ENCODE results near the gene RPL18.
"Not testable (repeated sequence)": the region's sequence is repeated elsewhere in the genome, so short reads cannot be mapped to it uniquely, and the experiment has no call there.

The RPL18 gene

DNA sequence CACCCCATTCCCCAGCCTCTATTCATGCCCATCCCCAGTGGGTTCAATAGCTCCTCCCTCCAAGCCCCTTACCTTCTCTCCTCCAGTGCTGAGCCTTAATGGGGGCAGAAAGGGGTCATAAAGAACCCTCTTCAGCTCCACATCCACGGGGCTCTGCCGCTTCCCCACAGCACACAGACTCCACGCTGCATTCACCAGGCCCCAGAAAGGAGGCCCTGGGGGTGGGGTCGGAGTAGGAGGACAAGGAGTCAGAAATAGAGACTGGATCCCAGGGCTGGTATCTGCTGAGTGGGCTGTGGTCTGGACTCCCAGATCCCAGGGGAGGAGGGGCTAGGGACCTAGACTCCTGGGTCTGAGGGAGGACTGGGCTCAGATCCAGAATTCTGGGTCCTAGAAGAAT, 25.4 kb upstream of the RPL18 start:
- no peak for FAIRE-seq

DNA sequence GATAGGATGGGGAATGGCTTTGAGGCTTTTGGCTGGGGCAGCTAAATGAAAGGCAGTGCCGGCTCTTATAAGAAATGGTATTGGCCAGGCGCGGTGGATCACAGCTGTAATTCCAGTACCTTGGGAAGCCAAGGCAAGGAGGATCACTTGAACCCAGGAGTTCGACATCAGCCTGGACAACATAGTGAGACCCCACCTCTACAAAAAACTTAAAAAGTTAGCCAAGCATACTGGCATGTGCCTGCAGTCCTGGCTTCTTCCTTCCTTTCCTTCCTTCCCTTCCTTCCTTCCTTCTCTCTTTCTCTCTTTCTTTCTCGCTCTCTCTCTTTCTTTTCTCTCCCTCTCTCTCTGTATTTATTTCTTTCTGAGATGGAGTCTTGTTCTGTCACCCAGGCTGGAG, 23.9 kb upstream of the RPL18 start:
- FAIRE-seq = no peak

DNA sequence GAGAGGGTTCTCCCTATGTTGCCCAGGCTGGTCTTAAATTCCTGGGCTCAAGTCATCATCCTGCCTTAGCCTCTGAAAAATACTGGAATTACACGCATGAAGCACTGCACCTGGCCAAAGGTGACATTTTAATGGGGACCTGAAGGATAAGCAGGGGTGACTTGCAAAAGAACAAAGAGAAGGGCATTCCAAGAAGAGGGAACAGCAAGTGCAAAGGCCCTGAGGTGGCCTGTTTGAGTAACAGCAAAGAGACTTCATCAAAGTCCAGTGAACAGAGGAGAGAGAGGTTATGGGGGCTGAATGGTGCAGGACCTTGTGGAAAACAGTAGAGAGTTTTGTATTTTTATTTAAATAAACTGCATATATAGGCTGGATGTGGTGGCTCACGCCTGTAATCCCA, 22.9 kb upstream of the RPL18 start:
- no peak for FAIRE-seq

DNA sequence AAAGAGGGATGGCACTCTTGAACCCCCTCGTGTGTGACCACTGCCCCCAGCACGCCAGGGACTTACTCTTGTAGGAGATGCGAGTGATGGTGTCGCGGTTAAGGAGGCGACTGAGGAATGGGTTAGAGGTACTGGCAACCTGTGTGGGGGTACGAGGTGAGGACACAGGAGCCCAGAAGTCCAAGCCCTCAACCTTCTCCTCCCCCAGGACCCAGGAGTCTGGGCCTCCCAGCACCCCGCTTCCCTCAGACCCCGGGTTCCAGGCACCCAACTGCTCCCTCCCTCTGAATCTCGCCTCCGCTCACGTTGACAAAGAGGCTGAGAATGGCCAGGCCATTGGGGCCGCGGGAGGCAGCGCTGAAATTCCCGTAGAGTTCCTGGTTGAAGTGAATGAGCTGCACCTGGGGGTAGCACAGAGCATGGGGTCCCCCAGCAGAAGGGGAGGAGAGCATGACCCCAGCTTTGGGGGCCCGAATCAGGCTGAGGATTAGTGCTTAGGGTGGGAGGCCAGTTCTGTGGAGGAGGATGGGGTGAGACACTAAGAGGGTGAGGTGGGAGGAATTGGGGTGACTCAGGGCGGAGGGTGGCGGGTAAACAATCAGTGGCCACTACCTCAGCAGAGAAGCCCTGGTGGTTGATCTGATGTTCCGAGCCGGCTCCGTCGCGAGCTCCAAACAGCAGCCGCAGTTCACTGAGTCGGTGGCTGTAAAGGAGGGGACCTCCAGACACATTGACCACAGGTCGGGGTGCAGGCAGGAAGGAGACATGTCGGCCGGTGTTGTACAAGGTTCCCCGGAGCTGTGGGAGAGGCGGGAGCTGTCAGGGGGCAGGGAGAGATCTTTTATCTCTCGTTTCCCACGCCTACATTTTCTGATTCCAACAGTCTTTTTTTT, 20.8 kb upstream of the RPL18 start:
- FAIRE-seq = no peak

DNA sequence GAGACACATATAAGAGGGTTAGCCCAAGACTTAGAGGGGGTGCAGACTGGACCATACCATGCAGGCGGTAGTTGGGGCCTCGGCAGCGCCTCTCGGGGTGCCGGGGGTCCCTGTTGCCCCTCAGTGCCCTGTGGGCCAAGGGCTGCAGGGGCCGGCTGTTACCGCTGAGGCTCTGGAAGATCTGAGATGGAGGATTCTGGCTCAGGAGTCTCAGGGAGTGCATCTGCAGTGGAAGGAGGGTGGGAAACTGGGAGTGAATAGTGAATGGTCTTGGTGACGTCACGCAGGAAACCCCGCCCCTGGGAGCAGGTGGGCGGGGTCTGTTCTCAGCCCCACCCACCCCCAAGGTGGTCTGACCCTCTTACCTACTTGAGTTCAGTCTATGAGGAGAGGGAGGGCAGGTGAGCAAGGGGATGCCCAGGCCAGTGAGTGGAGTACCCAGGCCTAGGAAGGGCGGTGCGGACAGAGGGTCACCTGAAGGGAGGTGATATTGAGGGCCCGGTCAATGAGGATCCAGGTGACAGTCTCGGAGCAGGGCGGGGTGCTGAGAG, 19.9 kb upstream of the RPL18 start:
- FAIRE-seq = no peak

DNA sequence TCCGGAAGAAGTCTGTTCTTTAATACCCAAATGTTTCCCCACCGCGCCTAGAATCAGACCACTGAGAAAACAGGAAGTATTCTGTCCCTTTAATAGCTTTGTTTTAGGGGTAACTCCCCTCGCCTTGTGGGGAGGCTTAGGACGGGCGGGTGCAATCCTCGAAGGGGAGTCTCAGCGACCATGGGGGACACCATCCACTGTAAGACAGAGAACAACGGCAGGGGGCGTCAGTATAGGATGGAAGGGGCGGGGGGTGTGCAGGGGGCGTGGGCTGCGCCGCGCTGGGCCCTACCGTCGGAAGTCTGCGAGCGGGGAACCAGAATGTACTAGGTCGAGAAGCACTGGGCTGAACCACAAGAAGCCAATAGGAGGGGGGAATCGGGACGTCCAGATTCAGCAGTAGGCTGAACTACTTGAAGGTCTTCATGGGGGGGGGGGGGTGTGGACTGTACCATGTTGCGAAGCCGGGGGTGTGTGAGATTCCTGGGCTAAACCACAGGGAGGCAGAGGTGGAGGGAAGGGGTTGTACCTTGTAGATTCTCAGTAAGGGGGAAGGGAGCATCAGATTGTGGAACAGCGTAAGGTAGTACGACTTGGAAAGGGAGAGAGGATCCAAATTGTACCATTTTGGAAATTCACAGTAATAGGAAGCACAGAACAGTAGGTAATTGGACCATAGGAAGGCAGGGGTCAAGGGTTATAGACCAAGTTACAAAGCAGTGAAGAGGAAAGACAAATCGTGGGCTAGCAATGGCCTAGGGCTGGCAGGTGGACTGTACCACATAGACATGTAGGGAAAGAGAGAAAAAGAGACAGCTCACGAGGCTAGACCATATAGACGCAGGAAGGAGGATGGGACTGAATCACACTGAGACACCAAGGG, 19.2 kb upstream of the RPL18 start:
- no peak for FAIRE-seq

DNA sequence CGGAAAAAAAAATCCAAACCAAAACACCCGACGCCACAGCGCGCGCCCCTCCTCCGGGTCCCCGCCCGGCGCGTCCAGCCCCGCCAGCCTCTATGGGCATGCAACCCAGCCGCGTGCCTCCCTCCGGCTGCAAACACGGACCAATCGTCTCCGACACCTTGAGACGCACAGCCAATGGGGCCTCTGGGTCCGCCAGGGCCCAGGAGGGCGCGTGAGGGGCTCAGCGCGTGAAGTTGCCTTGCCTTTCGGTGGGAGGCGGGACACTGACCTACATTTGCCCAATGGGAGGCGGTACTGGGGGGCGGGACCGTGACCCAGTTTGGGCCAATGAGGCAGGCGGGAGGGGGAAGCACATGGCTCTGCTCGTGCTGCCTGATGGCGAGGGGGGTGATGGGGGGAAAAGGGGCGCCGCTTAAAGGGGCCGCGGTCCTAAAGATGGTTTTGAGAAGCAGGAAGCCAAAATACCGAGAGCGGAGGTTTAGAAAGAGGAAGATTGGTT, 18.5 kb upstream of the RPL18 start:
- FAIRE-seq = peak; percentile 35

DNA sequence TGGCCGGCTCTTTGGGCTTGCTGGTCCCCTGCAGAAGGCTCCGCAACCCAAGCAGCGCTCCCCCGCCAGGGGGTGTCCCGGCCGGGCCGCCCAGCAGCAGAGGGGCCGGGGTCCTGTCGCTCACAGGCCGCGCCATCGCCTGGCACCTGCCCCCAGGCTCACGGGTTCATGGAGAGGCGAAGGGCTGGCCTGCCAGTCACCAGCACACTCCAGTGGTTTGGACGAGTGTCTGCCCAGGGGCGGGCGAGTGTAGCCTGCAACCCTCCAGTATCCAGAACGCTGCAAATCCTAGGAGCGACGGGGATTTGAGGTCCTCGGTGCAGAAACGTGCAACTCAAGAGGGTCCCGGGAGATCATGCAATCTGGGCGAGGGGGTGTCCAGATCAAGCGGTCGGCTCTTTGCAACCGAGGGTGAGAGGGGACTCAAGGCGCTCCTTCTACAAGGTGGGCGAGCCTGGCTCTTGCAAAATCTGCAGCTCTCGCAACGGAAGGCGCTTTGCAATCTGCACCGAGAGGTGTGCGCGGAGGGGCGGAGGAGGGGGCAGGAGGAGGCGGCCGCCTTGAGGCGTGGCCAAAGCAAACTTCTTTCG, 18.0 kb upstream of the RPL18 start, which contains the start of gene DBP:
Gene DBP (minus strand): TSS at position 521 of the 590 bp plus-strand sequence. CDS start 385 bp downstream, at position 136.
- no peak for FAIRE-seq

DNA sequence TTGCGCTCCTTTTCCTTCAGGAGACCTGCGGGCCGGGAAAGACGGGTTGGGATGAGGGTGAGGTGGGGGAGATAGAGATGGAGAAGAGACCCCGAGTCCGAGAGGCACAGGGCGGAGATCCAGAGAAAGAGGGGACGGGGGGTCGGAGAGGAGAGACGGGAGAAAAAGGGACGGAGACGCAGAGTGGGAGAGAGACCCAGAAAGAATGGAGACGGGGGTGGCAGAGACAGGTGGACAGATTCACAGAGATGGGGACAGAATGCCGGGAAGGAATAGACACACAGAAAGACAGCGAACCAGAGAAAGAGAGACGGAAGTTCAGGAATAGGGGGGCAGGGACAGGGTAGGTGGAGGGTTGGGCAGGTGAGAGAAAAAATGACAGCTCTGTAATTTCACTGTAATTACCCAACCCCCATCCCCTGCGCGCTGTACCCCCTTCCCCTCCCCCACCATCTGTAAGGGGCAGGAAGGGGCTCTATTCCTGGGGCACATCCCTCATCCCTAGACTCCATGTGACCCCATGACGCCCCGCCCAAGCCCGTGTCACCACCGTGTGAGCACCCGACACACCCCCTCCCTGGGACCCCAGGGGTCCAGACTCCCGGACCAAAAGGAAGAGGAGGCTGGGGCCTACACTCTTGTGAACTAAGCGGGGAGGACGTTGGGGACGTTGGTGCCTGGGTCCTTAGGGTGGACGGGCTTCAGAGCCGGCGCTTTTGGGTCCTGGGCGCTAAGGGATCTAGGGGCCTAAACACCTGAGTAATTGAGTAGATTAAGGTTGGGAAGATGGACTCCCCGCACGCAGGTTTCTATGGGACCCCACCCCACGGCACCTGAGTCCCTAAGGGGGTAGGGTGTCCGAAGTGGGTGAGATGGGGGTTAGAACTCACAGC, 17.2 kb upstream of the RPL18 start:
- FAIRE-seq = no peak

DNA sequence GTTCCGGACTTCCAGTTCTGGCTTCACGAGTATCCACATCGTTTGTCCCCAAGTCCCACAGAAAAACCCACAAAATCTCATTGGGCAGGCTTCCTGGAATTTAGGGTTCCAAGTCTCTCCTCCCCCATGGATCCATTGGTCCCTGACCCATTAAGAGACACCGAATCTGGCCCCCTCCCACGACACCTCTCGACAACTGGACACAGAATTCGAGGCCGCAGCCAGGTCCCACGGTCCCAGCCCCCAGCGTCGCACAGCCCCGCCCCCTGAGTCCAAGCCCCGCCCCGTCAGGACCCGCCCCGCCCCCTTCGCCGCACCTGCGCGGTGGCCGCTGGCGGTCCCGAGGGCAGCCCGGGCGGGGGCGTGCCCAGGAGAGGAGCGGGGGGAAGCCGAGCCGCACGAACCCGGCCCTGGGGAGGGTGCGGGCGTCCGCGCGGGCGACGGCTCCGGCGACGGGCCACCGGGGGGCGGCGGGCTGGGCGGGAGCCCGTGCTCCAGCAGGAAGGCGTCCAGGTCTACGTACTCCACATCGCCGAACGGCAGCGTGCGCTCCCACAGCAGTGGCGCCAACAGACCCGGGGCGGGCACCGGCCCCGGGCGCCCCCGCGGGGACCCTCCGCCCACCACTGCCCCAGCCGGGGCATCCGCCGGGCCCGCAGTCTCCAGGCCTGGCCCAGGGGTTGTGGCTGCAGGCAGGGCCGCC, 16.4 kb upstream of the RPL18 start:
- FAIRE-seq = no peak

DNA sequence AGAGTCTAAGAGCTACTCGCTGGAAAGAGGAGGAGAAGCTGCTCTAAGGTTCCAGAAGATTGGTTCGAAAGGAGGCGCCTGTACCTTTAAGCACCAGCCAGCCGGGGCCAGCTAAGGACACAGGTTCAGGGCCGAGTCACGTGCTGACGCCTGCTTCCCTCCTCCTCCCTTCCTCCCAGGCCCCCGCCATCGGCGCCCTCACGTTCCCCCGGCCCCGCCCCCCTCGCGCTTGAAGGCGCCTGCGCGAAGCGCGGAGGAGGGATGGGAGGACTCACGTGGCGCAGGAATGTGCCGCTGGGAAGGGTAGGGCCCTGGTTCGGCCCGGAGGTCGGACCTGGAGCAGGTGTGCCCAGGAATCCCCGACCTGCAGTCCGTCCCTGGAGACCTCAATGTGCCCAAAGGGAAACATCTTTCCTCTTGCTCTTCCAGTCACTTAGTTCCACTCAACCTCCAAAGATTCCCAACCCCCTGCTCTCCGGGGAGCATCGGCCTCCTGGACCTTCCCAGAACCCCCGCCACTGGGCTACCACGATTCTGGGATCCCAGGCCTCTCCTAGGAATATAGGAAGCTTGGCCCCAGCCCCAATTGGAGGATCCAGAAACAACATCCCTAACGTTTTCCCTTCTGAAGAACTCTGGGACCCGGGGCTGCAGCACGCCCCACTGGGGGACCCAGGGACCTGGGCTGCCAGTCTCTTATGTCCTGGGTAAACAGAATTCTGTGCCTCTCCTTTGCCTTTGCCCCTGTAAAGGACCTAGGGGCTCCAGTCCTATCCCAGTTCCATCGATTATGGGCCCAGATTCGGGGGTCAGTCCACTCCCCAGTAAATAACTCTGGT, 15.7 kb upstream of the RPL18 start:
- peak; percentile 80 for FAIRE-seq

DNA sequence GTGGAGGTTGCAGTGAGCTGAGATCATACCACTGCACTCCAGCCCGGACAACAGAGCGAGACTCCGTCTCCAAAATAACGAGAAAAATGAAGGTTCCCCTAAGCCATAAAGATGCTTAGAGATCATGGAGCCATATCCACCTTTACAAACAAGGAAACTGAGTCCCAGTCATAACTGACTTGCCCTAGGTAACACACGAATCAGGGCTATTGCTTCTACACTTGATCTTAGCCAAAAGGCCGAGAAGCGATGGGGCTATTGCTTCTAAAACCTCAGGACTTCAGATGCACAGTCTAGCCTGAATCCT, 15.0 kb upstream of the RPL18 start:
- FAIRE-seq = no peak

DNA sequence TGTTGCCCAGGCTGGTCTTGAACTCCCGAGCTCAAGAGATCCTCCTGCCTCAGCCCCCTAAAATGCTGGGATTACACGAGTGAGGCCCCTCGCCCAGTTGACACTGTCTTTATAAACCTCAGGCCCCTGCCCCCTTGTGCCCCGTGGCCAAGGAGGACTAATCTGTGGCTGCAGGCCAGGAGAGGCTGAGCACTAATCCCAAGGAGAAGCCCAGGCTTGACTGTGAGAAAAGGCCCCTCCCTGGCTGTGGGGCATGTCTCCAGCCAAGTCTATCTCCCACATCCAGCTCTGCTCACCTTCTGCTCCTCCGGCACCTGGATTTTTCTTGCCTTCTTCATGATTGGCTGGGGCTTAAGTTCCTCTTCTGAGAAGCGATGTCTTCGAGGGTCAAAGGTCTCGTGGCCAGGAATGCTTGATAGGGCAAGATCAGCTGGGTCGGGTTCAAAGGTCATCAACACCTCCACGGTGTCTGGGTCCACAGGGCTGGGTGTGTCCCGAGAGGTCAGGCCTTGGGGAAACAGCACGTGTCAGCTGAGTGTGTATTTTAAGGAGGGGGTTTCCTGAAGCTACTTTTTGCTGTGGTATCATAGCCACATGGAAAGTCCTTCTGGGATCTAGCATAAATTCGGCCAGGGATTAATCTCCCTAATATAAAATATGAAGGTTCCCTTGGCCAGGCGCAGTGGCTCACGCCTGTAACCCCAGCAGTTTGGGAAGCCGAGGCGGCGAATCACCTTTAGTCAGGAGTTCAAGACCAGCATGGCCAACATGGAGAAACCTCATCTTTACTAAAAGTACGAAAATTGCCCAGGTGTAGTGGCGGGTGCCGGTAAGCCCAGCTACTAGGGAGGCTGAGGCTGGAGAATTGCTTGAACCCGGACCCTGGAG, 14.4 kb upstream of the RPL18 start:
- FAIRE-seq = no peak

DNA sequence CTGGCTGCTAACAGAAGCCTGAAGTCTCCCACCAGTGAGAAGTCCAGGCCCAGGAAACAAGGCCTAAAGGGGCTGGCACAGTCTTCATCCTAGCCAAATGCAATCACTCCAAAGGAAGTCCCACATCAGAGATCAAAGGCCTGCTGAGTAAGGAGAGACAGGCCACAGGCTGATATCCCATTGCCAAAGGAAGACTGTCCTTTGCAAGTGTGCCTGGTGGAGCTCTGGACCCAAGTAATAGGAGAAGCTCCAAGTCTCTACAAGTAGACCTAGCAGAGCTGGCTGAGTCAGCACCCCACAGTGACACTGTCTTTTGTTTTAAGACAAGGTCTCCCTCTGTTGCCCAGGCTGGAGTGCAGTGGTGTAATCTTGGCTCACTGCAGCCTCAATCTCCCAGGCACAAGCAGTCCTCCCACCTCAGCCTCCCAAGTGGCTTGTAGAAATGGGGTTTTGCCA, 13.7 kb upstream of the RPL18 start:
- FAIRE-seq = no peak

DNA sequence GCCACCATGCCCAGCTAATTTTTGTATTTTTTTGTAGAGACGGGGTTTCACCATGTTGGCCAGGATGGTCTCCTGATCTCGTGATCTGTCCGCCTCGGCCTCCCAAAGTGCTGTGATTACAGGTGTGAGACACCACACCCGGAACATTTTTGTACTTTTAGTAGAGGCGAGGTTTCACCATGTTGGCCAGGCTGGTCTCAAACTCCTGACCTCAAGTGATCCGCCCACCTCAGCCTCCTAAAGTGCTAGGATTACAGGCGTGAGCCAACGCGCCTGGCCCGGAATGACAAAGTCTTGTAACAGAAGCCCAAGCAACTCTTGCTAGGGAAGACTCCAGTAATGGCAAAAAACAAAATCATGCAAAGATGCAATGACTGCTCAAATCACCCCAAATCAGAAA, 13.3 kb upstream of the RPL18 start:
- FAIRE-seq = not testable (repeated sequence)

DNA sequence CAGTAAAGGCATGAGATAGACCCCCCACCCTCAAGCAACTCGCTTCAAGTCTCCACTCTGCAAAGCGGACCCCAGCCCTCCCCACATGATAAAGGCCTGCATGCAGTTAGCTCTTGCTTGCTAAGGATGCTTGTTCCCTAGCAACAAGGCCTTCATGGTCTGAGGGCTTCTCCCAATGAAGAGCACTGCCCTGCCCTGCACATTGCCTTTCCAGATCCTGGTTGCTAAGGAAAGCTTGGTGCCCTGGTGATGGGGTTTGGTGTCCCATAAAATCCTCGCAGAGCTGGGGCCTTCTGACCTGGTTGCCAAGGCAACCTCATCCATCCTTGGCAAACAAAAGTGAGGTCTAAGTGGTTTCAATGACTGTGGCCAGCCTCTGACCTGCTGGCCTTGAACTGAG, 12.2 kb upstream of the RPL18 start:
- FAIRE-seq = no peak

DNA sequence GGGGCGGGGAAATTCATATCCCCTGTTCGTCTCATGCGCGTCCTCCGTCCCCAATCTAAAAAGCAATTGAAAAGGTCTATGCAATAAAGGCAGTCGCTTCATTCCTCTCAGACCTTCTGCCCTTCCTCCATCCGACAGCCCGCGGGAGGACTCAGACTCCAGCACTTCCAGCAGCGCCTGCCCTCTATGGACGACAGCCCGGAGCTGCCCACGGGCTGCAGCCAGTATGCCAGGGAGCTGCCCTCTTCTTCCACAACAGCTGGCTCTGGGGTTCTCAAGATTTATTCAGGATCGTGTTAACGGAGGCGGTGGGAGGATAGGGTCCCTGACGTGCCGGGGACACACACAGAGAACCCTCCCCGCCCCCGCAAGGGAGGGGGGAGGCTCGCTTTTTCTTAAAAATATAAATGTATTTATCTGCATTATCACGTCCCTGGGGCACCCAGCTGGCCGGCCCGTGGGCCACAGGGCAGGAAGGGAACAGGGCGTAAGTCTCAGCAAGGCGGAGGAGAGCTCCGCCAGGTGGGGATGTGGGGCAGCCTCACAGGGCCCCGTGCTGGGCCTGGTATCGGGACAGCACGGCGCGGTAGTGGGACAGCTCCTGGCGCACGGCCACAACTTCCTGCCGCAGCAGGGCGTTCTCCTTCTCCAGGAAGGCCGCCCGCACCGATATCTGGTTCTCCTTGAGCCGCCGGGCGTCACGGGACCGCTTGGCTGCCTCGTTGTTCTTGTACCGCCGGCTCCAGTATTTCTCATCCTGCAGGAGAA, 11.5 kb upstream of the RPL18 start:
- FAIRE-seq = no peak

DNA sequence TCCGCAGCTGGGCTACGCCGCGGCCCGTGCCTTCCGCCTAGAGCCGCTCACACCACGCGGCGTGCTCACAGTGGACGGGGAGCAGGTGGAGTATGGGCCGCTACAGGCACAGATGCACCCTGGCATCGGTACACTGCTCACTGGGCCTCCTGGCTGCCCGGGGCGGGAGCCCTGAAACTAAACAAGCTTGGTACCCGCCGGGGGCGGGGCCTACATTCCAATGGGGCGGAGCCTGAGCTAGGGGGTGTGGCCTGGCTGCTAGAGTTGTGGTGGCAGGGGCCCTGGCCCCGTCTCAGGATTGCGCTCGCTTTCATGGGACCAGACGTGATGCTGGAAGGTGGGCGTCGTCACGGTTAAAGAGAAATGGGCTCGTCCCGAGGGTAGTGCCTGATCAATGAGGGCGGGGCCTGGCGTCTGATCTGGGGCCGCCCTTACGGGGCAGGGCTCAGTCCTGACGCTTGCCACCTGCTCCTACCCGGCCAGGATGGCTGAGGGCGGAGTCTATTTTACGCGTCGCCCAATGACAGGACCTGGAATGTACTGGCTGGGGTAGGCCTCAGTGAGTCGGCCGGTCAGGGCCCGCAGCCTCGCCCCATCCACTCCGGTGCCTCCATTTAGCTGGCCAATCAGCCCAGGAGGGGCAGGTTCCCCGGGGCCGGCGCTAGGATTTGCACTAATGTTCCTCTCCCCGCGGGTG, 10.8 kb upstream of the RPL18 start:
- FAIRE-seq = no peak

Measured in A204.1 (cell line).